A549 (cell line): Measurements from ENCODE around the gene ATP6V1B1. TPM values are rescaled to one million over a fixed set of nuclear protein-coding genes. Genes with fewer than 3 reads are reported as not detected.
"Not testable (repeated sequence)": the region's sequence is repeated elsewhere in the genome, so short reads cannot be mapped to it uniquely, and the experiment has no call there.

Source experiments
- ATAC-seq, 2 experiments: fragments of 200-7000 bp in 1 of 2; fragments of >200 bp in 1 of 2; cut with Nextera tagmentation in 1 of 2; cut with Tn5 transposase in 1 of 2; 3 replicates each; pipeline versions ENCODE4 v1.8.0 to v1.9.1; 2018 to 2020; ENCODE audit warnings: mild to moderate bottlenecking in 1 of 2, moderate library complexity in 1 of 2
- CTCF ChIA-PET: fragments of 300-600 bp; sonication (Branson Sonifier 250); formaldehyde crosslinking; extraction: SDS; loops from one replicate; lab custom pipeline; 2021; ENCODE audit warnings: antibody characterized with exemption, inconsistent platforms; lab: Yijun Ruan, JAX
- POLR2A ChIA-PET: fragments of 350-600 bp; formaldehyde crosslinking; extraction: SDS; loops from one replicate; lab custom pipeline; 2021; ENCODE audit warnings: antibody characterized with exemption, inconsistent platforms; lab: Yijun Ruan, JAX
- DNase-seq, 2 experiments: peaks; one replicate each; pipeline versions ENCODE4 v3.0.0 to v3.0.0-alpha.2; 2011 to 2016; ENCODE audit warnings: low read depth in 1 of 2, low spot score in 1 of 2
- FAIRE-seq: peaks from 2 replicates; lab custom pipeline; 2011; peaks lifted over from hg19 to GRCh38; lab: Jason Lieb, UNC
- H3K27ac ChIP-seq, 2 experiments: fragments of >200 bp; sonication (Bioruptor Twin); formaldehyde crosslinking; 3 replicates each; pipeline ENCODE4 v1.5.1; 2016 to 2017
- H3K4me1 ChIP-seq: fragments of >200 bp; sonication (Bioruptor Twin); formaldehyde crosslinking; 3 replicates; pipeline ENCODE4 v1.6.1; 2016
- H3K4me2 ChIP-seq: fragments of >200 bp; sonication (Bioruptor Twin); formaldehyde crosslinking; 3 replicates; pipeline ENCODE4 v1.6.1; 2016
- H3K4me3 ChIP-seq: fragments of >200 bp; sonication (Bioruptor Twin); formaldehyde crosslinking; 3 replicates; pipeline ENCODE4 v1.5.1; 2016
- H3K9me3 ChIP-seq: fragments of >200 bp; sonication (Bioruptor Twin); formaldehyde crosslinking; 3 replicates; pipeline ENCODE4 v1.6.1; 2016
- BHLHE40 ChIP-seq: IDR thresholded peaks from 2 replicates; pipeline ENCODE4 v1.6.1; 2012; ENCODE audit warnings: low read depth, low read length, inconsistent platforms
- EHF ChIP-seq: fragments of 250-450 bp; sonication (Bioruptor Pico); IDR thresholded peaks from 2 replicates; pipeline ENCODE4 v1.5.0; 2020; ENCODE audit warnings: mild to moderate bottlenecking
- ELK1 ChIP-seq: fragments of 150-350 bp; IDR thresholded peaks from 2 replicates; pipeline ENCODE4 v1.6.1; 2014; ENCODE audit warnings: low read depth, mild to moderate bottlenecking, low read length
- EP300 ChIP-seq, 2 experiments: fragments of >200 bp; sonication (Bioruptor Twin); formaldehyde crosslinking; IDR thresholded peaks; 2 replicates in 1 of 2; 3 replicates in 1 of 2; pipeline ENCODE4 v1.6.1; 2016 to 2017
- FOXS1 ChIP-seq: fragments of 250-450 bp; sonication (Bioruptor Pico); IDR thresholded peaks from 2 replicates; pipeline ENCODE4 v1.5.0; 2020; ENCODE audit warnings: mild to moderate bottlenecking, moderate library complexity
- GATA3 ChIP-seq: IDR thresholded peaks from 2 replicates; pipeline ENCODE4 v1.6.1; 2012; ENCODE audit warnings: borderline replicate concordance
- HEYL ChIP-seq: fragments of 250-450 bp; sonication (Bioruptor Pico); IDR thresholded peaks from 2 replicates; pipeline ENCODE4 v1.8.0; 2021; ENCODE audit warnings: mild to moderate bottlenecking, moderate library complexity
- HOXB5 ChIP-seq: fragments of 250-450 bp; sonication (Bioruptor Pico); IDR thresholded peaks from 2 replicates; pipeline ENCODE4 v1.5.0; 2020; ENCODE audit warnings: mild to moderate bottlenecking, moderate library complexity
- KDM1A ChIP-seq: fragments of 200-600 bp; sonication (generic); IDR thresholded peaks from 2 replicates; pipeline ENCODE4 v1.6.1; 2016; ENCODE audit warnings: low read depth, mild to moderate bottlenecking
- MAFK ChIP-seq: fragments of 450-650 bp; IDR thresholded peaks from 2 replicates; pipeline ENCODE4 v1.6.1; 2014; ENCODE audit not compliant: partially characterized antibody
- MYC ChIP-seq: IDR thresholded peaks from 2 replicates; pipeline ENCODE4 v1.6.1; 2012; ENCODE audit warnings: mild to moderate bottlenecking, inconsistent platforms, low read length, improper control_type of control experiment, borderline replicate concordance
- NPAS2 ChIP-seq: fragments of 250-450 bp; sonication (Bioruptor Pico); IDR thresholded peaks from 2 replicates; pipeline ENCODE4 v1.8.0; 2022; ENCODE audit warnings: mild to moderate bottlenecking, moderate library complexity, borderline replicate concordance
- PHF8 ChIP-seq: fragments of 200-600 bp; sonication (generic); IDR thresholded peaks from 2 replicates; pipeline ENCODE4 v1.6.1; 2016; ENCODE audit warnings: low read depth, mild to moderate bottlenecking, antibody characterized with exemption, moderate library complexity, borderline replicate concordance
- POLR2A ChIP-seq: IDR thresholded peaks from 2 replicates; pipeline ENCODE4 v1.6.1; 2012; ENCODE audit warnings: mild to moderate bottlenecking, low read length
- POLR2AphosphoS2 ChIP-seq: conservative IDR thresholded peaks from 2 replicates; pipeline ENCODE4 v1.6.1; 2012; ENCODE audit warnings: low read length, improper control_type of control experiment, inconsistent platforms
- RAD21 ChIP-seq, 2 experiments: fragments of >200 bp in 1 of 2; sonication (Bioruptor Twin) in 1 of 2; formaldehyde crosslinking in 1 of 2; IDR thresholded peaks in 1 of 2; conservative IDR thresholded peaks in 1 of 2; 2 replicates in 1 of 2; 3 replicates in 1 of 2; pipeline ENCODE4 v1.6.1; 2012 to 2018; ENCODE audit warnings: inconsistent platforms in 1 of 2
- RARB ChIP-seq: fragments of 250-450 bp; sonication (Bioruptor Pico); IDR thresholded peaks from 2 replicates; pipeline ENCODE4 v1.8.0; 2021; ENCODE audit warnings: mild to moderate bottlenecking, moderate library complexity
- SREBF2 ChIP-seq: fragments of 450-650 bp; IDR thresholded peaks from 2 replicates; pipeline ENCODE4 v1.6.1; 2014; ENCODE audit warnings: mild to moderate bottlenecking, moderate library complexity
- TP53 ChIP-seq: fragments of 250-450 bp; sonication (Bioruptor Pico); IDR thresholded peaks from 2 replicates; pipeline ENCODE4 v1.5.0; 2021; ENCODE audit warnings: mild to moderate bottlenecking, moderate library complexity
- ZC3H11A ChIP-seq: fragments of 450-650 bp; IDR thresholded peaks from 2 replicates; pipeline ENCODE4 v1.6.1; 2014; ENCODE audit warnings: antibody characterized with exemption, mild to moderate bottlenecking
- ZFP36 ChIP-seq: fragments of 450-650 bp; IDR thresholded peaks from 2 replicates; pipeline ENCODE4 v1.6.1; 2014; ENCODE audit warnings: borderline replicate concordance; ENCODE audit not compliant: partially characterized antibody
- WGBS: methylation state at CpG from one replicate; pipeline ENCODE4 v1.1.6; 2017; ENCODE audit errors: missing lambda C conversion rate; 5-methylcytosine and 5-hydroxymethylcytosine counted together
- polyA plus RNA-seq, 4 experiments: library from polyadenylated mRNA; depleted of rRNA in 3 of 4; stranded (reverse); fragments of >200 nt; fragmentation: RNase III in 1 of 4; extraction: RNeasy Plus Mini Kit Qiagen cat#74134 plus additional on column Dnase treatment in 1 of 4; gene quantifications; 2 replicates in 3 of 4; 3 replicates in 1 of 4; pipeline ENCODE4 v1.2.3, GENCODE V29; 2011 to 2017

The ATP6V1B1 gene
- polyA plus RNA-seq, 2 of the 4 experiments (the other 2 are of a cell fraction): 1.9 to 2.5 TPM

GRCh38 chr2:71006323-71006722 lies 70.6 kb downstream of the ATP6V1B1 start:
- WGBS: 47% methylated on average over 2 of the region's 2 CpGs
- no peak for TF ChIP-seq MAFK
- TF ChIP-seq MYC: no peak
- no peak for TF ChIP-seq POLR2A
- DNase-seq: no peak
- no peaks in the 10 kb centered on the region for H3K9me3 ChIP-seq
- FAIRE-seq: no peak
- H3K27ac ChIP-seq: no peak overlapping the region
- no peaks in the 10 kb centered on the region for H3K4me1 ChIP-seq
- ChIA-PET POLR2A (interaction anchor here (1.6 kb wide), 1 partner anchor 62 kb away, joined by 10 read pairs; the partner anchor contains the start of gene NAGK), CTCF (interaction anchor here (1.1 to 1.8 kb wide), 6 partner anchors 21 to 185 kb away, joined by 3 to 9 read pairs (median 4); partner anchors contain the start of gene ANKRD53)
- H3K4me2 ChIP-seq: no peak overlapping the region
- ATAC-seq: no peak
- no peak overlapping the region for H3K4me3 ChIP-seq

GRCh38 chr2:71006955-71007799 lies 71.5 kb downstream of the ATP6V1B1 start:
- H3K9me3 ChIP-seq: no peaks in the 10 kb centered on the region
- peak; percentile 79 to 87 for ATAC-seq
- no peaks in the 10 kb centered on the region for H3K4me1 ChIP-seq
- no peak overlapping the region for H3K4me3 ChIP-seq
- H3K4me2 ChIP-seq: no peak overlapping the region
- no peak for FAIRE-seq
- no peak for TF ChIP-seq GATA3
- no peak for TF ChIP-seq ZFP36
- TF ChIP-seq RAD21 (conservative IDR thresholded peaks at IDR 0.05 in 1 of 2, IDR thresholded peaks at IDR 0.05 in 1 of 2): no peak
- no peak for TF ChIP-seq HEYL (CRISPR knock-in tag)
- TF ChIP-seq ZC3H11A: no peak
- TF ChIP-seq MAFK: no peak
- no peak for TF ChIP-seq POLR2AphosphoS2
- TF ChIP-seq BHLHE40: no peak
- no peak for TF ChIP-seq EHF (CRISPR knock-in tag)
- no peak for TF ChIP-seq TP53 (CRISPR knock-in tag)
- TF ChIP-seq NPAS2: no peak
- POLR2A ChIA-PET: interaction anchor here (1.6 kb wide), 1 partner anchor 61 kb away, joined by 10 read pairs; the partner anchor contains the start of gene NAGK
- CTCF ChIA-PET: interaction anchor here (0.5 to 2.0 kb wide), 10 partner anchors 11 to 232 kb away, joined by 3 to 9 read pairs (median 4); partner anchors contain the start of gene ANKRD53
- DNase-seq: peak in 1 of 2 experiments; percentile 29
- no peak overlapping the region for H3K27ac ChIP-seq
- 76% methylated on average over 4 of the region's 5 CpGs for WGBS

GRCh38 chr2:71008342-71008741 lies 72.6 kb downstream of the ATP6V1B1 start:
- CTCF ChIA-PET: interaction anchor here (0.7 to 2.0 kb wide), 7 partner anchors 12 to 453 kb away, joined by 3 to 9 read pairs (median 4); partner anchors contain the start of gene ANKRD53

GRCh38 chr2:71011786-71012185 lies 76.1 kb downstream of the ATP6V1B1 start:
- H3K4me2 ChIP-seq, ATAC-seq, POLR2A ChIA-PET, FAIRE-seq, DNase-seq, H3K27ac ChIP-seq, H3K4me1 ChIP-seq, H3K4me3 ChIP-seq, H3K9me3 ChIP-seq: not testable (repeated sequence)
- CTCF ChIA-PET: interaction anchor here (3.0 kb wide), 1 partner anchor 10 kb away, joined by 11 read pairs; no protein-coding TSS in a partner anchor
- WGBS: 3% methylated on average over 6 of the region's 6 CpGs

More at GRCh38 chr2:71008342-71008741, 72.6 kb downstream of the ATP6V1B1 start:
- no peak for TF ChIP-seq EP300 (IDR thresholded peaks at IDR 0.05)
- TF ChIP-seq KDM1A: no peak
- no peak for TF ChIP-seq SREBF2
- TF ChIP-seq ELK1: no peak
- TF ChIP-seq FOXS1: no peak
- TF ChIP-seq PHF8: no peak
- TF ChIP-seq HOXB5 (CRISPR knock-in tag): no peak
- TF ChIP-seq RARB (CRISPR knock-in tag): no peak
- ATAC-seq (no peak), FAIRE-seq (no peak), DNase-seq (no peak)
- Histone ChIP-seq H3K4me2 (no peak overlapping the region), H3K4me1 (no peaks in the 10 kb centered on the region), H3K9me3 (no peaks in the 10 kb centered on the region), H3K27ac (no peak overlapping the region), H3K4me3 (no peak overlapping the region)
- WGBS: 84% methylated on average over 13 of the region's 13 CpGs
- POLR2A ChIA-PET: no interaction called here
